Lung microvascular endothelial cell (primary cell): ENCODE data around the gene EFCAB6. TPM values are rescaled to one million over a fixed set of nuclear protein-coding genes. Genes with fewer than 3 reads are reported as not detected.

ENCODE experiments used
- DNase-seq, 2 donors: peaks; one replicate each; pipeline versions ENCODE4 v3.0.0 to v3.0.0-alpha.2; 2010; ENCODE audit warnings: low read depth in 2 of 2
- total RNA-seq: library from RNA; depleted of rRNA; stranded (reverse); fragments of >200 nt; gene quantifications from 2 replicates; pipeline ENCODE4 v1.2.1, GENCODE V29; 2014

EFCAB6 gene
- total RNA-seq, 1 donor from 2014 or later, result 0.20 TPM

GRCh38 chr22:43510281-43511070 lies 301.6 kb downstream of the EFCAB6 start:
- DNase-seq, result no peak

- DNase-seq, result no peak
Observed at GRCh38 chr22:43509337-43509736, 302.8 kb downstream of the EFCAB6 start.

- no peak for DNase-seq
Observed at GRCh38 chr22:43508489-43508888, 303.6 kb downstream of the EFCAB6 start.

GRCh38 chr22:43507235-43507634 lies 304.9 kb downstream of the EFCAB6 start:
- DNase-seq, result no peak

- DNase-seq, result no peak
Observed at GRCh38 chr22:43506487-43506886, 305.6 kb downstream of the EFCAB6 start.

- DNase-seq, result no peak
Observed at GRCh38 chr22:43505896-43506295, 306.2 kb downstream of the EFCAB6 start.

- no peak for DNase-seq
Observed at GRCh38 chr22:43505423-43505822, 306.7 kb downstream of the EFCAB6 start.

- no peak for DNase-seq
Observed at GRCh38 chr22:43504666-43505261, 307.3 kb downstream of the EFCAB6 start.

- DNase-seq, result no peak
Observed at GRCh38 chr22:43504068-43504467, 308.0 kb downstream of the EFCAB6 start.

- no peak for DNase-seq
Observed at GRCh38 chr22:43502306-43502874, 309.7 kb downstream of the EFCAB6 start.

- DNase-seq, result no peak
Observed at GRCh38 chr22:43501878-43502277, 310.2 kb downstream of the EFCAB6 start.

GRCh38 chr22:43500792-43501785 lies 311.0 kb downstream of the EFCAB6 start:
- DNase-seq, result no peak

GRCh38 chr22:43498856-43499253 lies 313.2 kb downstream of the EFCAB6 start:
- no peak for DNase-seq

GRCh38 chr22:43497956-43498855 lies 313.9 kb downstream of the EFCAB6 start:
- no peak for DNase-seq

- DNase-seq, result no peak
Observed at GRCh38 chr22:43493297-43493696, 318.8 kb downstream of the EFCAB6 start.

- no peak for DNase-seq
Observed at GRCh38 chr22:43491737-43492136, 320.4 kb downstream of the EFCAB6 start.

GRCh38 chr22:43491177-43491576 lies 320.9 kb downstream of the EFCAB6 start:
- DNase-seq, result no peak

GRCh38 chr22:43490311-43490710 lies 321.8 kb downstream of the EFCAB6 start:
- DNase-seq, result no peak

- no peak for DNase-seq
Observed at GRCh38 chr22:43488937-43489336, 323.2 kb downstream of the EFCAB6 start.

GRCh38 chr22:43488031-43488866 lies 323.9 kb downstream of the EFCAB6 start:
- DNase-seq, result no peak
